CD4-positive, alpha-beta T cell treated with Interleukin-17A for 4 hours (primary cell): ENCODE data around the gene SOX3.

Source experiments
- DNase-seq: peaks from one replicate; pipeline ENCODE4 v3.0.0-alpha.2; 2020; ENCODE audit warnings: mixed read lengths

The SOX3 gene

GRCh38 chrX:140504371-140505324 is at the start of gene SOX3:
Gene SOX3 (minus strand): TSS chrX:140505069. CDS start chrX:140505060, 9 bp downstream.
- DNase-seq = no peak

- DNase-seq = no peak
Measured at GRCh38 chrX:140548985-140549384, 44.1 kb upstream of the SOX3 start.

GRCh38 chrX:140526171-140526570 is 21.3 kb upstream of the SOX3 start:
- DNase-seq = no peak

- no peak for DNase-seq
Measured at GRCh38 chrX:140525448-140525847, 20.6 kb upstream of the SOX3 start.

- DNase-seq = no peak
Measured at GRCh38 chrX:140524556-140524955, 19.7 kb upstream of the SOX3 start.

GRCh38 chrX:140521393-140521792 is 16.5 kb upstream of the SOX3 start:
- no peak for DNase-seq

GRCh38 chrX:140514554-140514953 is 9.7 kb upstream of the SOX3 start:
- no peak for DNase-seq

GRCh38 chrX:140510895-140511295 is 6.0 kb upstream of the SOX3 start:
- DNase-seq = no peak

GRCh38 chrX:140510306-140510676 is 5.4 kb upstream of the SOX3 start:
- no peak for DNase-seq

- no peak for DNase-seq
Measured at GRCh38 chrX:140509468-140510305, 4.8 kb upstream of the SOX3 start.

GRCh38 chrX:140508958-140509357 is 4.1 kb upstream of the SOX3 start:
- DNase-seq = no peak

- DNase-seq = no peak
Measured at GRCh38 chrX:140507982-140508305, 3.1 kb upstream of the SOX3 start.

- no peak for DNase-seq
Measured at GRCh38 chrX:140507223-140507981, 2.5 kb upstream of the SOX3 start.

- no peak for DNase-seq
Measured at GRCh38 chrX:140505421-140506337, 810 bp upstream of the SOX3 start.

- DNase-seq = no peak
Measured at GRCh38 chrX:140503714-140504351, 1.0 kb downstream of the SOX3 start.

GRCh38 chrX:140503238-140503601 is 1.6 kb downstream of the SOX3 start:
- no peak for DNase-seq

GRCh38 chrX:140502491-140503237 is 2.2 kb downstream of the SOX3 start:
- no peak for DNase-seq

- DNase-seq = no peak
Measured at GRCh38 chrX:140501940-140502468, 2.9 kb downstream of the SOX3 start.

GRCh38 chrX:140501321-140501720 is 3.5 kb downstream of the SOX3 start:
- DNase-seq = no peak

GRCh38 chrX:140500441-140500840 is 4.4 kb downstream of the SOX3 start:
- no peak for DNase-seq

GRCh38 chrX:140495739-140496138 is 9.1 kb downstream of the SOX3 start:
- no peak for DNase-seq
